NCI-H345 (cell line): ENCODE measurements around the gene HMMR.
A peak's percentile ranks its signal among the peaks of the same experiment; 100 is the strongest.

Experiments
- DNase-seq: peaks from one replicate; lab custom pipeline; 2025; lab: John Stamatoyannopoulos, UW

The HMMR gene

GRCh38 chr5:163459462-163459818 lies 992 bp upstream of the HMMR start:
- DNase-seq: no peak

GRCh38 chr5:163459819-163460561 lies 442 bp upstream of the HMMR start, which contains the start of gene NUDCD2:
Gene NUDCD2 (minus strand): TSS chr5:163460102. CDS start chr5:163460050, 52 bp downstream.
- peak; percentile 98 for DNase-seq

- DNase-seq: no peak
Observed at GRCh38 chr5:163463063-163463435, 2.6 kb downstream of the HMMR start.

- no peak for DNase-seq
Observed at GRCh38 chr5:163467682-163468081, 7.2 kb downstream of the HMMR start.

GRCh38 chr5:163473635-163474243 lies 13.3 kb downstream of the HMMR start:
- DNase-seq: no peak

GRCh38 chr5:163475411-163475810 lies 15.0 kb downstream of the HMMR start:
- DNase-seq: no peak

- no peak for DNase-seq
Observed at GRCh38 chr5:163478126-163478981, 17.9 kb downstream of the HMMR start.

- DNase-seq: no peak
Observed at GRCh38 chr5:163478982-163479271, 18.5 kb downstream of the HMMR start.

GRCh38 chr5:163489055-163489744 lies 28.8 kb downstream of the HMMR start:
- DNase-seq: no peak

- no peak for DNase-seq
Observed at GRCh38 chr5:163489745-163490075, 29.3 kb downstream of the HMMR start.

GRCh38 chr5:163496286-163496685 lies 35.9 kb downstream of the HMMR start:
- no peak for DNase-seq

- no peak for DNase-seq
Observed at GRCh38 chr5:163497315-163497714, 36.9 kb downstream of the HMMR start.

GRCh38 chr5:163498886-163499285 lies 38.5 kb downstream of the HMMR start:
- no peak for DNase-seq

- DNase-seq: no peak
Observed at GRCh38 chr5:163502521-163502920, 42.1 kb downstream of the HMMR start.

GRCh38 chr5:163503106-163504078 lies 43.0 kb downstream of the HMMR start:
- DNase-seq: no peak

GRCh38 chr5:163504079-163504931 lies 43.9 kb downstream of the HMMR start:
- no peak for DNase-seq

- DNase-seq: no peak
Observed at GRCh38 chr5:163505049-163505367, 44.6 kb downstream of the HMMR start.

GRCh38 chr5:163505368-163506094 lies 45.1 kb downstream of the HMMR start, which contains the start of gene MAT2B:
Gene MAT2B (plus strand): TSS chr5:163505619. CDS start chr5:163505687, 68 bp downstream.
- DNase-seq: peak; percentile 95

GRCh38 chr5:163506095-163506457 lies 45.6 kb downstream of the HMMR start:
- no peak for DNase-seq

GRCh38 chr5:163506726-163507125 lies 46.3 kb downstream of the HMMR start:
- DNase-seq: no peak
